ENCODE data around the gene TCF20.

The TCF20 gene

DNA sequence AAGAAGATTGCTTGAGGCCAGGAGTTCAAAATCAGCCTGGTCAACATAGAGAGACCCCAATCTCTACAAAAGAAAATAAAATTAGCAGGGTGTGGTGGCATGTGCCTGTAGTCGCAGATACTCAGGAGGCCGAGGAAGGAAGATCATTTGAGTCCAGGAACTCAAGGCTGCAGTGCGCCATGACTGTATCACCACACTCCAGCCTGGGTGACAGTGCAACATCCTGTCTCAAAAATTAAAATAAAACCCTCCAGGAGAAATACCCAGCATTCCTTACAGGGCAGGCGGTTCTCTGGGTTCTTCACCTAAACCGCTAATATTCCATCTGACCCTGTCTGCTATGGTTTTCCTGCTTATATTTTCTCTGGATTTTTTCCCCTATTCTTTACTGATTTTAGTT, 13.5 kb downstream of the TCF20 start:
- no peak for DNase-seq

DNA sequence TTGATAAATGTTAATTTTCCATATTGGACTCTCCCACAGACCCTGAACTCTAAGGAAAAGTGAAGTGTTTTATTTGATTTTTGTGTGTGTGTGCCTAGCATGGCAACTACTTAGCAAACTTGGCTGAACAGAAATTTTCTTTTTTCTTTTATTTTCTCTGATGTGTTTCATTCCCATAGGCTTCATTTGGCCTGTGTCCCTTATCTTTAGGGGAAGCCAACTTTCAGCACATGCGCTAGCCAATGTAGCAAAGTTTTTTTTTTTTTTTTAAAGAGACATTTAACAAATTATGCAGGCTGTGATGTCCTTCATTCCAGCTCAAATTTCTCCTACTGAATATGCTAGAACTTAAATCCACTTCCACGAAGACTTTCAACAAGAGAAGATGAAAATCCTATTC, 14.2 kb downstream of the TCF20 start:
- DNase-seq = no peak

GRCh38 chr22:42249831-42250230, 20.6 kb downstream of the TCF20 start:
- DNase-seq = no peak

DNA sequence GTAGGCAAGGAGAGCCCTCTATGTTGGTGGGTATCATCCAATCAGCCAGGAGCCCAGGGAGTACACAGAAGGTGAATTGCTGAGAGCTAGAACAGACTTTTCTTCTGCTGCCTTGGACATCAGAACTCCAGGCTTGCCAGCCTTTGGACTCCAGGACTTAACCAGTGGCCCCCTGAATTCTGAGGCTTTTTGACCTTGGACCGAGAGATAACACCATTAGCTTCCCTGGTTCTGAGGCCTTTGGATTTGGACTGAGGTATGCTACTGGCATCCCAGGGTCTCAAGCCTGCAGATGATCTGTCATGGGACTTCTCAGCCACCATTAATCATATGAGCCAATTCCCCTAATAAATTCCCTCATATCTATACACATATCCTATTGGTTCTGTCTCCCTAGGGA, 21.5 kb downstream of the TCF20 start:
- DNase-seq = no peak

DNA sequence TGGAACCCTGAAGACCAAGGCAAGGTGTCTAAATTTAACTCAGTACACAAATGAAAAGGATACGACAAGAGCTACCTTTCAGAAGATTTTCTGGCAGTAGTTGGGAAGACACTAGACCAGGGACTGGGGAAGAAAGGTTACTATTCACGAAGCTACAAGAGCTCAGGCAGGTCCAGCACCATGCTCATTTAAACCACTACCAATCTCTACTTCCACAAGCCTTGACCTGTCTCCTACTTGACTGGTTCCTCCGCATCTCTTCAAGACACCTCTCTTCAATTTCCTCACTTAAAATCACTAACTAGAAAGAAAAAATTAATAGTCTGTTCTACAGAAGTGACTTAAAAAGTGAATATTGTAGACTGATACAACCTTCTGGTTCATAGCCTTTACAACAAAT, 22.9 kb downstream of the TCF20 start:
- no peak for DNase-seq

- no peak for DNase-seq
Observed at GRCh38 chr22:42243802-42244060, 26.7 kb downstream of the TCF20 start.

- DNase-seq = no peak
Observed at GRCh38 chr22:42236848-42237247, 33.6 kb downstream of the TCF20 start.

- no peak for DNase-seq
Observed at GRCh38 chr22:42236268-42236667, 34.2 kb downstream of the TCF20 start.

DNA sequence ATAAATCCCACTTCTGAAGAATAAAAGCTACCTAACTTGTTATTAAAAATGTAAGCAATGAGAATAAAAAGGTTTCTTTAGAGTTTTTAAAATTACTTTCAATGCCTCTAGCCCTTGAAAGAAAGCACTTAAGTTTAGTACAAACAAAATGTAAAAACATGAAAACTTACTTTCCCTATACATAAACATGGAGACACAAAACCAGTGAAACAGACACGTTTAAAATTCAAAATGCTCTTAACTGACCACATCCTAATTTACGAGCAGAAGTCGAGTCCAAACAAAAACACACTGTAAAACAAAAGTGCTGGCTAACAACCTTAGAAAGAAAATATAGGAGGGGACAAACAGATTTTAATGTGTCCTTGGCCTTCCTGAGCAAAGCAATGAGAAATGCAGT, 36.6 kb downstream of the TCF20 start:
- no peak for DNase-seq

GRCh38 chr22:42231929-42232328, 38.5 kb downstream of the TCF20 start:
- DNase-seq = no peak

- DNase-seq = no peak
Observed at GRCh38 chr22:42229455-42230149, 40.9 kb downstream of the TCF20 start.

- no peak for DNase-seq
Observed at GRCh38 chr22:42228483-42228882, 42.0 kb downstream of the TCF20 start.

DNA sequence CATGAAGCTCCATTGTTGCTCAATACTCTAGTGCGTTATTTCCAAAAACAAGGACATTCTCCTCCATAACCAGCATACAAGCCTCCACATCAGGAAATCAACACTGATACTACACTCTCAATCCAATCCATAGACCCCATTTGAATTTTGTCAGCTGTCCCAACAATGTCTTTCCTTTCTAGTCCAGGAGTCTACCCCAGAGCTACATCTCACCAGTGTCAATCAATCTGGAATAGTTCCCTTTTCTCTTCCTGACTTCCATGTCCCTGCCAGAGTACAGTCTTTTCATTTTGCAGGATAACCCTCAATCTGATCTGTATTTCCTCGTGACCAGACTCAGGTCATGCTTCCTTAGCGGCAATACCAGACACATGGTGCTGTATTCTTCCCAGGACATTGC, 43.0 kb downstream of the TCF20 start:
- no peak for DNase-seq

GRCh38 chr22:42225841-42226240, 44.6 kb downstream of the TCF20 start:
- no peak for DNase-seq

DNA sequence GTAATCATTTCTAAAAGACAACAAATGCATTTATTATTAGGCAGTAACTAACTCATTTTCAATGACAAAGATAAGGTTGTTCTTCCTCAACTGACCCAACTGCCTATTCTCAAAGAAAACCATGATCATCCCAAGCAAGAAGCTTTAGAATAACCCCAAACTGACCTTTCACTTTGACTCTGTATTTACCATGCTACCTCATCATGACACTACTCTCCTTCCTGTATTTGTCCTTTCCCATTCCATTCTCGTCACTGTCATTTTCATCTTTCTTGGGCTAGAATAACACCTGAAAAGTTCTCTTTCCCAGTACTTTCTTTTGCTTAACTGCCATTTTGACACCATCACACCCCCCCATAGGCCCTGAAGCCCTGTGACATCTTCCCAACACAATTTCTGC, 48.3 kb downstream of the TCF20 start:
- DNase-seq = no peak

Measured in bone marrow (tissue), 2 donors.